K562 (cell line): ENCODE data around the gene ENTREP3. TPM values are rescaled to one million over a fixed set of nuclear protein-coding genes. Genes with fewer than 3 reads are reported as not detected.

Experiments used
- CBX1 ChIP-seq: sonication (generic); IDR thresholded peaks from 2 replicates; pipeline ENCODE4 v1.6.1; 2016; ENCODE audit warnings: antibody characterized with exemption, low read depth, mild to moderate bottlenecking
- CLOCK ChIP-seq: fragments of 250-450 bp; sonication (Bioruptor Pico); IDR thresholded peaks from 2 replicates; pipeline ENCODE4 v1.4.0; 2020; ENCODE audit warnings: mild to moderate bottlenecking, moderate library complexity, borderline replicate concordance
- COPS2 ChIP-seq: fragments of 450-650 bp; conservative IDR thresholded peaks from 2 replicates; pipeline ENCODE4 v1.6.1; 2016; ENCODE audit warnings: mild to moderate bottlenecking, moderate library complexity
- ELK1 ChIP-seq: sonication (generic); formaldehyde crosslinking; IDR thresholded peaks from 2 replicates; pipeline ENCODE4 v1.8.1; 2022; ENCODE audit warnings: missing genetic modification reagents
- ESRRA ChIP-seq: fragments of 450-650 bp; IDR thresholded peaks from 2 replicates; pipeline ENCODE4 v1.6.1; 2014; ENCODE audit warnings: low read depth, mild to moderate bottlenecking, moderate library complexity, borderline replicate concordance
- HMGXB4 ChIP-seq: sonication (generic); formaldehyde crosslinking; IDR thresholded peaks from 2 replicates; pipeline ENCODE4 v1.8.1; 2023; ENCODE audit warnings: mild to moderate bottlenecking, missing genetic modification reagents
- L3MBTL2 ChIP-seq: fragments of 450-650 bp; IDR thresholded peaks from 2 replicates; pipeline ENCODE4 v1.6.1; 2016; ENCODE audit warnings: mild to moderate bottlenecking, moderate library complexity
- MEIS2 ChIP-seq: fragments of 450-650 bp; IDR thresholded peaks from 2 replicates; pipeline ENCODE4 v1.6.1; 2014; ENCODE audit warnings: mild to moderate bottlenecking; ENCODE audit not compliant: partially characterized antibody
- NFRKB ChIP-seq: fragments of 450-650 bp; IDR thresholded peaks from 2 replicates; pipeline ENCODE4 v1.6.1; 2016; ENCODE audit warnings: low read depth
- RBM34 ChIP-seq: fragments of 200-400 bp; formaldehyde crosslinking; IDR thresholded peaks from 2 replicates; pipeline ENCODE4 v1.6.1; 2018; ENCODE audit warnings: low read length, borderline replicate concordance; ENCODE audit not compliant: insufficient read depth
- SMAD1 ChIP-seq: fragments of 150-350 bp; IDR thresholded peaks from 2 replicates; pipeline ENCODE4 v1.6.1; 2014; ENCODE audit warnings: low read length, low read depth; ENCODE audit not compliant: partially characterized antibody
- SP1 ChIP-seq: sonication (generic); formaldehyde crosslinking; IDR thresholded peaks from 2 replicates; pipeline ENCODE4 v1.8.1; 2022; ENCODE audit warnings: mild to moderate bottlenecking, missing genetic modification reagents
- STAT5B ChIP-seq: fragments of 250-450 bp; sonication (Bioruptor Pico); IDR thresholded peaks from 2 replicates; pipeline ENCODE4 v1.8.0; 2021; ENCODE audit warnings: mild to moderate bottlenecking, inconsistent platforms
- THAP12 ChIP-seq: fragments of 250-450 bp; sonication (Bioruptor Pico); IDR thresholded peaks from 2 replicates; pipeline ENCODE4 v1.9.0; 2021; ENCODE audit warnings: mild to moderate bottlenecking, inconsistent platforms
- ZNF740 ChIP-seq, 3 experiments: fragments of 200-800 bp in 1 of 3; sonication (Bioruptor generic) in 1 of 3; sonication (generic) in 1 of 3; formaldehyde crosslinking in 1 of 3; IDR thresholded peaks; 2 replicates each; pipeline versions ENCODE4 v1.6.1 to v1.8.0; 2016 to 2022; ENCODE audit warnings: mild to moderate bottlenecking in 2 of 3, missing compliant biosample characterization in 2 of 3, missing genetic modification characterization in 2 of 3, missing genetic modification reagents in 1 of 3
- polyA plus RNA-seq, 8 experiments: library from polyadenylated mRNA; depleted of rRNA in 4 of 8; stranded (reverse) in 5 of 8; unstranded in 3 of 8; fragments of >200 nt; fragmentation: Nextera tagmentation in 2 of 8; fragmentation: Illumina TruSeq in 1 of 8; extraction: Ambion mirVana in 2 of 8; extraction: Trizol in 1 of 8; gene quantifications; 2 replicates each; pipeline versions ENCODE4 v1.2.1 to v1.2.3, GENCODE V29; 2011 to 2014; ENCODE audit warnings: inconsistent platforms in 1 of 8, missing spikeins in 1 of 8
- total RNA-seq, 7 experiments: library from RNA; depleted of rRNA in 6 of 7; stranded (reverse); fragments of >200 nt in 6 of 7; fragmentation: Illumina TruSeq in 2 of 7; extraction: Trizol in 2 of 7; gene quantifications; 2 replicates each; pipeline versions ENCODE4 v1.2.1 to v1.2.3, GENCODE V29; 2011 to 2021; ENCODE audit warnings: low replicate concordance in 1 of 7
- TF ChIP-seq, protein P1 (sequence below): fragments of 450-650 bp; formaldehyde crosslinking; IDR thresholded peaks from 2 replicates; pipeline ENCODE4 v1.4.0; 2022; ENCODE audit warnings: missing genetic modification characterization

Gene ENTREP3
- total and polyA plus RNA-seq, 9 of the 15 experiments (the other 6 are each of a cell fraction or from before 2014, with no cell fraction given) = 1.9 to 41.8 (median 5.9) TPM

DNA sequence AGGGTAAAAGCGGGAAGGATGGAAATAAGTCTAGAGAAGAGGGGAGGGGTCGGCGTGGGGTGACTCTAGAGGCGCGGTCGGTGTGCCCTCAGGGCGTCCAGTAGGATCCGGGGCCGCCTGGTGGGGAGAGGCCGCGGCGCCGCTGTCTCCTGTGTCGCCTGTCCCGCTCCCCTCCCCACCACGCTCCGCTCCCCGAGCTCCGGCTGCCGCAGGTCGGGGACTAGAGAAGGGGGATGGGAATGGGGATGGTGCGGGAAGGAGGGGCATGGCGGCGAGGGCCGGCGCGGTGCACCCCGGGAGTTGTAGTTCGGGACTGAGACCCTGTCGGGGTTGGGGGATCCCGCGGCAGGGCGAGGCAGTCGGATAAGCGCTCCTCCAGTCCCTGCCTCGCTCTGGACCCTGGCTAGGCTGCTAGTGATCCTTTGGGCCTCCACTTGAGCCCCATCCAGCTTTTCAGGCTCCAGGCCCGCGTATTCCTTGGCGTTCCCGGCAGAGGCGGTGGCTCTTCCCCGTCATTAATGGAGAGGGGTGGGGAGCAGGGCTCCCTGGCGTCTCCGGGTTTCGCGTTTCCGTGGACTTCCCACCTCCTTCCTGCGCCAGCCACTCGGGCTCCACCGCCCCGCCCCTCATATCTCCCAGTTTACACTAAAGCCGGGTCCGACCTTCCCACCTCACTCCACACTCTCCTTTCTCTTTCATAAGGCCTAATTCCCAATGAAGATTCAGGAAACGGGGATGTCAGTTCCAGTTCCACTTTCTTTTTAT lies at the start of gene ENTREP3 (continued):
- TF ChIP-seq CBX1 = no peak
- no peak; the same call in 1 of the 2 replicates for TF ChIP-seq THAP12 (CRISPR knock-in tag)
- no peak for TF ChIP-seq ELK1 (CRISPR knock-in tag)
- TF ChIP-seq ZNF740 (CRISPR knock-in tag; IDR thresholded peaks at IDR 0.05) = no peak
- TF ChIP-seq ZNF740 (tag; IDR thresholded peaks at IDR 0.05) = no peak
- no peak for TF ChIP-seq STAT5B (CRISPR knock-in tag)
- TF ChIP-seq SMAD1 = no peak
- TF ChIP-seq ESRRA = peak; percentile 37; the same call in 1 of the 2 replicates
- TF ChIP-seq SP1 (CRISPR knock-in tag) = peak; percentile 76
- TF ChIP-seq, protein P1, sequence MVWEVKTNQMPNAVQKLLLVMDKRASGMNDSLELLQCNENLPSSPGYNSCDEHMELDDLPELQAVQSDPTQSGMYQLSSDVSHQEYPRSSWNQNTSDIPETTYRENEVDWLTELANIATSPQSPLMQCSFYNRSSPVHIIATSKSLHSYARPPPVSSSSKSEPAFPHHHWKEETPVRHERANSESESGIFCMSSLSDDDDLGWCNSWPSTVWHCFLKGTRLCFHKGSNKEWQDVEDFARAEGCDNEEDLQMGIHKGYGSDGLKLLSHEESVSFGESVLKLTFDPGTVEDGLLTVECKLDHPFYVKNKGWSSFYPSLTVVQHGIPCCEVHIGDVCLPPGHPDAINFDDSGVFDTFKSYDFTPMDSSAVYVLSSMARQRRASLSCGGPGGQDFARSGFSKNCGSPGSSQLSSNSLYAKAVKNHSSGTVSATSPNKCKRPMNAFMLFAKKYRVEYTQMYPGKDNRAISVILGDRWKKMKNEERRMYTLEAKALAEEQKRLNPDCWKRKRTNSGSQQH (CRISPR knock-in tag) = no peak
- no peak for TF ChIP-seq COPS2
- TF ChIP-seq RBM34 = 0 out of 2 replicates have a peak, but pooled peaks have one; percentile 10
- 0 out of 2 replicates have a peak, but pooled peaks have one; percentile 45 for TF ChIP-seq CLOCK
- no peak for TF ChIP-seq HMGXB4 (CRISPR knock-in tag)
- TF ChIP-seq L3MBTL2 = no peak
- no peak for TF ChIP-seq NFRKB
- no peak for TF ChIP-seq MEIS2
